ENCODE measurements around the gene PRR5. TPM values are rescaled to one million over a fixed set of nuclear protein-coding genes. Genes with fewer than 3 reads are reported as not detected.
A peak's percentile ranks its signal among the peaks of the same experiment; 100 is the strongest.

The PRR5 gene
- total RNA-seq, 2 donors from 2014 or later, result 7.3 to 30.0 TPM

- DNase-seq (ENCODE audit: low spot score), result no peak
- H3K36me3 ChIP-seq, result no peaks in the 10 kb centered on the region
- no peaks in the 10 kb centered on the region for H3K27me3 ChIP-seq (replicated peaks; ENCODE audit: insufficient read depth)
- no peak overlapping the region for H3K27ac ChIP-seq
- H3K4me3 ChIP-seq, result no peak overlapping the region
- H3K4me1 ChIP-seq (ENCODE audit: control insufficient read depth in 1 of 2, low read depth in 2 of 2), result no peaks in the 10 kb centered on the region
- TF ChIP-seq CTCF (IDR thresholded peaks at IDR 0.05), result no peak
- ATAC-seq (ENCODE audit: insufficient number of reproducible peaks, low FRiP score, low read depth), result no peak
- H3K9me3 ChIP-seq, result no peaks in the 10 kb centered on the region
Measured at GRCh38 chr22:44748524-44748923, 46.5 kb downstream of the PRR5 start.

GRCh38 chr22:44750481-44750880, 48.5 kb downstream of the PRR5 start:
- Histone ChIP-seq H3K27ac (no peak overlapping the region), H3K4me3 (no peak overlapping the region), H3K27me3 (replicated peaks; ENCODE audit: insufficient read depth) (no peaks in the 10 kb centered on the region), H3K4me1 (ENCODE audit: control insufficient read depth in 1 of 2, low read depth in 2 of 2) (no peaks in the 10 kb centered on the region), H3K9me3 (no peaks in the 10 kb centered on the region), H3K36me3 (no peaks in the 10 kb centered on the region)
- no peak for DNase-seq (ENCODE audit: low spot score)
- ATAC-seq (ENCODE audit: insufficient number of reproducible peaks, low FRiP score, low read depth), result no peak
- no peak for TF ChIP-seq CTCF (IDR thresholded peaks at IDR 0.05)

GRCh38 chr22:44752285-44753188, 50.5 kb downstream of the PRR5 start, which contains the start of gene ARHGAP8:
Gene ARHGAP8, plus strand, starts transcription at chr22:44752575. Its CDS starts 33,953 bp downstream, at chr22:44786528.
- Histone ChIP-seq H3K27me3 (replicated peaks; ENCODE audit: insufficient read depth) (no peaks in the 10 kb centered on the region), H3K9me3 (no peaks in the 10 kb centered on the region), H3K4me3 (peak within 1 kb of the TSS; percentile 23), H3K27ac (no peak within 1 kb of the TSS), H3K36me3 (no peaks in the 10 kb centered on the region), H3K4me1 (ENCODE audit: control insufficient read depth in 1 of 2, low read depth in 2 of 2) (no peaks in the 10 kb centered on the region)
- DNase-seq (ENCODE audit: low spot score) (no peak), ATAC-seq (ENCODE audit: insufficient number of reproducible peaks, low FRiP score, low read depth) (no peak)
- no peak for TF ChIP-seq CTCF (IDR thresholded peaks at IDR 0.05)

- Histone ChIP-seq H3K36me3 (no peaks in the 10 kb centered on the region), H3K4me3 (no peak overlapping the region), H3K4me1 (ENCODE audit: control insufficient read depth in 1 of 2, low read depth in 2 of 2) (no peaks in the 10 kb centered on the region), H3K27ac (no peak overlapping the region), H3K27me3 (replicated peaks; ENCODE audit: insufficient read depth) (no peaks in the 10 kb centered on the region), H3K9me3 (no peaks in the 10 kb centered on the region)
- no peak for ATAC-seq (ENCODE audit: insufficient number of reproducible peaks, low FRiP score, low read depth)
- TF ChIP-seq CTCF (IDR thresholded peaks at IDR 0.05), result no peak
- no peak for DNase-seq (ENCODE audit: low spot score)
Measured at GRCh38 chr22:44753189-44754042, 51.4 kb downstream of the PRR5 start.

- TF ChIP-seq CTCF (IDR thresholded peaks at IDR 0.05), result no peak
- Histone ChIP-seq H3K4me1 (ENCODE audit: control insufficient read depth in 1 of 2, low read depth in 2 of 2) (no peaks in the 10 kb centered on the region), H3K4me3 (no peak overlapping the region), H3K27ac (no peak overlapping the region), H3K36me3 (no peaks in the 10 kb centered on the region), H3K9me3 (no peaks in the 10 kb centered on the region), H3K27me3 (replicated peaks; ENCODE audit: insufficient read depth) (no peaks in the 10 kb centered on the region)
- ATAC-seq (ENCODE audit: insufficient number of reproducible peaks, low FRiP score, low read depth), result no peak
- DNase-seq (ENCODE audit: low spot score), result no peak
Measured at GRCh38 chr22:44754998-44755397, 53.0 kb downstream of the PRR5 start.
